ENCODE data around the gene SCEL.
"Not testable (repeated sequence)": the region's sequence is repeated elsewhere in the genome, so short reads cannot be mapped to it uniquely, and the experiment has no call there.

Gene SCEL

GRCh38 chr13:77535448-77535847, at the start of gene SCEL:
Gene SCEL (plus strand): TSS chr13:77535706. CDS start chr13:77555876, 20,170 bp downstream.
- H3K4me3 ChIP-seq: peak within 1 kb of the TSS in 3 of 7 experiments; percentile 1 to 10 (median 2)
- peak within 1 kb of the TSS in 5 of 21 experiments; percentile 19 to 44 (median 24) for H3K27ac ChIP-seq

GRCh38 chr13:77489566-77490337, 45.8 kb upstream of the SCEL start:
- Histone ChIP-seq H3K27ac (no peak overlapping the region), H3K4me3 (no peak overlapping the region)

GRCh38 chr13:77492982-77493381, 42.5 kb upstream of the SCEL start:
- Histone ChIP-seq H3K27ac (no peak overlapping the region), H3K4me3 (no peak overlapping the region)

- no peak overlapping the region for H3K4me3 ChIP-seq
- H3K27ac ChIP-seq: no peak overlapping the region
Observed at GRCh38 chr13:77494226-77494625, 41.3 kb upstream of the SCEL start.

- no peak overlapping the region for H3K4me3 ChIP-seq
- no peak overlapping the region for H3K27ac ChIP-seq
Observed at GRCh38 chr13:77497350-77497749, 38.2 kb upstream of the SCEL start.

- H3K27ac ChIP-seq: no peak overlapping the region
- no peak overlapping the region for H3K4me3 ChIP-seq
Observed at GRCh38 chr13:77497835-77498234, 37.7 kb upstream of the SCEL start.

- Histone ChIP-seq H3K4me3 (no peak overlapping the region), H3K27ac (no peak overlapping the region)
Observed at GRCh38 chr13:77502104-77502720, 33.3 kb upstream of the SCEL start.

GRCh38 chr13:77503398-77503797, 32.1 kb upstream of the SCEL start:
- H3K4me3 ChIP-seq: no peak overlapping the region
- no peak overlapping the region for H3K27ac ChIP-seq

GRCh38 chr13:77506874-77507273, 28.6 kb upstream of the SCEL start:
- no peak overlapping the region for H3K4me3 ChIP-seq
- H3K27ac ChIP-seq: no peak overlapping the region

GRCh38 chr13:77507931-77508776, 27.4 kb upstream of the SCEL start:
- Histone ChIP-seq H3K4me3 (no peak overlapping the region), H3K27ac (peak overlapping the region in 2 of 21 experiments; percentile 5 to 43)

- Histone ChIP-seq H3K27ac (peak overlapping the region in 2 of 21 experiments; percentile 43 to 54), H3K4me3 (no peak overlapping the region)
Observed at GRCh38 chr13:77508959-77509620, 26.4 kb upstream of the SCEL start.

- Histone ChIP-seq H3K27ac (no peak overlapping the region), H3K4me3 (no peak overlapping the region)
Observed at GRCh38 chr13:77510156-77510555, 25.4 kb upstream of the SCEL start.

GRCh38 chr13:77511552-77511951, 24.0 kb upstream of the SCEL start:
- Histone ChIP-seq H3K4me3 (no peak overlapping the region), H3K27ac (no peak overlapping the region)

GRCh38 chr13:77513719-77514335, 21.7 kb upstream of the SCEL start:
- H3K27ac ChIP-seq: no peak overlapping the region
- no peak overlapping the region for H3K4me3 ChIP-seq

GRCh38 chr13:77514336-77514726, 21.2 kb upstream of the SCEL start:
- Histone ChIP-seq H3K27ac (no peak overlapping the region), H3K4me3 (no peak overlapping the region)

- Histone ChIP-seq H3K27ac (no peak overlapping the region), H3K4me3 (no peak overlapping the region)
Observed at GRCh38 chr13:77515785-77516184, 19.7 kb upstream of the SCEL start.

GRCh38 chr13:77516342-77516789, 19.1 kb upstream of the SCEL start:
- Histone ChIP-seq H3K4me3 (no peak overlapping the region), H3K27ac (no peak overlapping the region)

- Histone ChIP-seq H3K4me3 (no peak overlapping the region), H3K27ac (no peak overlapping the region)
Observed at GRCh38 chr13:77518266-77518665, 17.2 kb upstream of the SCEL start.

GRCh38 chr13:77519396-77519795, 16.1 kb upstream of the SCEL start:
- not testable (repeated sequence) for H3K4me3 ChIP-seq, H3K27ac ChIP-seq
